ENCODE results near the gene TMEM266. TPM values are rescaled to one million over a fixed set of nuclear protein-coding genes. Genes with fewer than 3 reads are reported as not detected.

TMEM266 gene
- polyA plus RNA-seq, 3 donors: not detected

DNA sequence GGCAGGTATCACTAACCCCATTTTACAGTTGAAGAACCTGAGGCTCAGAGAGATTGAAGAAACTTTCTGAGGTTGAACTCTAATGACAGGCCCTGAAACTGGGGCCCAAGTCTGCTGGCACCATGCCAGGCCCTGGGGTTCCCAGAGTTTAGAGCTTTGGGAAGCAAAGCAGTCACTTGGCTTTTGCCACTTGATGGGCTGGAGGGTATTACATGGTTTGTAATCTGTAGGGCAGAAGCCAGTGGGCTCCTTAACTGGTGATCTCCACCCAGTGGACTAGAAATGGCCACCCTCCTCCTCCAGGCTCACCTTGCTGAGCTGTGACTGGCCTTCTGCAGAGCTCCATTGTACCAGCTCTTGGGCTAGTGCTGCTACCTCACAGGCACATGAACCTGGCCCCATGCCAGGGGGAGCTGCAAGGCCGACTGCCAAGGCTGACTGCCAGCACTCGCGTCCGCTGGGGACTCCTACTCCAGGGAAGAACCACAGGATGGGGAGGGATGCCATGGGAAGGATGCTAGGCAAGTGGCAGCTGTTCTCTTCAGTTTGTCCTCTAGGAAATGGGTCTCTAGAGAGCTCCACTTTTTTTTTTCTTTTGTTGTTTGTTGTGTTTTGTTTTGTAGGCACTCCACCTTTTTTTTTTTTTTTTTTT is 146.7 kb downstream of the TMEM266 start:
- no CpG with 5 or more reads among the region's 4 CpGs for WGBS (ENCODE audit: insufficient coverage)
- no peak overlapping the region for H3K27ac ChIP-seq (ENCODE audit: low read depth in 1 of 2, low read length in 2 of 2)
- Mint-ChIP-seq H3K4me1 (no peaks in the 10 kb centered on the region), H3K36me3 (peaks cover 32 to 51% of the 10 kb centered on the region in 2 donors), H3K4me3 (no peak overlapping the region), H3K27ac (peak overlapping the region in 1 of 7 donors; percentile 18), H3K9me3 (no peaks in the 10 kb centered on the region), H3K27me3 (ENCODE audit: low read depth in 3 of 3) (no peaks in the 10 kb centered on the region)
- H3K4me3 ChIP-seq (replicated peaks in 1 of 3; ENCODE audit: low read depth in 2 of 3, low read length in 3 of 3): no peak overlapping the region
- no peak for DNase-seq
- no peaks in the 10 kb centered on the region for H3K9me3 ChIP-seq (replicated peaks in 1 of 2; ENCODE audit: control insufficient read depth in 1 of 2, insufficient read depth in 1 of 2, low read length in 2 of 2)
- no peak overlapping the region for H3K4me2 ChIP-seq (replicated peaks; ENCODE audit: extremely low read depth, low read length, poor library complexity, severe bottlenecking)
- no peak overlapping the region for H3K9ac ChIP-seq (ENCODE audit: insufficient read depth, low read length, poor library complexity, severe bottlenecking)
- H3K79me2 ChIP-seq (ENCODE audit: insufficient read depth, low read length): no peaks in the 10 kb centered on the region
- no peaks in the 10 kb centered on the region for H4K20me1 ChIP-seq (ENCODE audit: insufficient read depth, low read length)
- no peaks in the 10 kb centered on the region for H3K4me1 ChIP-seq (ENCODE audit: control insufficient read depth in 1 of 2, insufficient read depth in 2 of 2, low read length in 2 of 2)
- TF ChIP-seq, protein P1, sequence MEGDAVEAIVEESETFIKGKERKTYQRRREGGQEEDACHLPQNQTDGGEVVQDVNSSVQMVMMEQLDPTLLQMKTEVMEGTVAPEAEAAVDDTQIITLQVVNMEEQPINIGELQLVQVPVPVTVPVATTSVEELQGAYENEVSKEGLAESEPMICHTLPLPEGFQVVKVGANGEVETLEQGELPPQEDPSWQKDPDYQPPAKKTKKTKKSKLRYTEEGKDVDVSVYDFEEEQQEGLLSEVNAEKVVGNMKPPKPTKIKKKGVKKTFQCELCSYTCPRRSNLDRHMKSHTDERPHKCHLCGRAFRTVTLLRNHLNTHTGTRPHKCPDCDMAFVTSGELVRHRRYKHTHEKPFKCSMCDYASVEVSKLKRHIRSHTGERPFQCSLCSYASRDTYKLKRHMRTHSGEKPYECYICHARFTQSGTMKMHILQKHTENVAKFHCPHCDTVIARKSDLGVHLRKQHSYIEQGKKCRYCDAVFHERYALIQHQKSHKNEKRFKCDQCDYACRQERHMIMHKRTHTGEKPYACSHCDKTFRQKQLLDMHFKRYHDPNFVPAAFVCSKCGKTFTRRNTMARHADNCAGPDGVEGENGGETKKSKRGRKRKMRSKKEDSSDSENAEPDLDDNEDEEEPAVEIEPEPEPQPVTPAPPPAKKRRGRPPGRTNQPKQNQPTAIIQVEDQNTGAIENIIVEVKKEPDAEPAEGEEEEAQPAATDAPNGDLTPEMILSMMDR (IDR thresholded peaks at IDR 0.05): no peak
- intact Hi-C loops (cut with micrococcal nuclease): no loop called here
- H3K27me3 ChIP-seq (ENCODE audit: control insufficient read depth in 2 of 2, insufficient read depth in 2 of 2, low read length in 2 of 2): no peaks in the 10 kb centered on the region
- H3K36me3 ChIP-seq (replicated peaks in 1 of 2; ENCODE audit: control insufficient read depth in 1 of 2, insufficient read depth in 2 of 2, low read length in 2 of 2): peaks cover 26 to 54% of the 10 kb centered on the region in 2 donors
- no peak overlapping the region for H2AFZ ChIP-seq (ENCODE audit: insufficient read depth, low read depth, low read length, poor library complexity, severe bottlenecking)

- H3K27ac ChIP-seq (ENCODE audit: low read depth in 1 of 2, low read length in 2 of 2): no peak overlapping the region
- H3K27me3 ChIP-seq (ENCODE audit: control insufficient read depth in 2 of 2, insufficient read depth in 2 of 2, low read length in 2 of 2): no peaks in the 10 kb centered on the region
- H4K20me1 ChIP-seq (ENCODE audit: insufficient read depth, low read length): no peaks in the 10 kb centered on the region
- Mint-ChIP-seq H3K27me3 (ENCODE audit: low read depth in 3 of 3) (no peaks in the 10 kb centered on the region), H3K4me1 (no peaks in the 10 kb centered on the region), H3K27ac (peak overlapping the region in 2 of 7 donors; percentile 11 to 28), H3K4me3 (no peak overlapping the region), H3K36me3 (peaks cover 44 to 67% of the 10 kb centered on the region in 2 donors), H3K9me3 (no peaks in the 10 kb centered on the region)
- H3K36me3 ChIP-seq (replicated peaks in 1 of 2; ENCODE audit: control insufficient read depth in 1 of 2, insufficient read depth in 2 of 2, low read length in 2 of 2): peaks cover 41 to 72% of the 10 kb centered on the region in 2 donors
- no peak overlapping the region for H3K4me3 ChIP-seq (replicated peaks in 1 of 3; ENCODE audit: low read depth in 2 of 3, low read length in 3 of 3)
- DNase-seq: no peak
- H3K9me3 ChIP-seq (replicated peaks in 1 of 2; ENCODE audit: control insufficient read depth in 1 of 2, insufficient read depth in 1 of 2, low read length in 2 of 2): no peaks in the 10 kb centered on the region
- H2AFZ ChIP-seq (ENCODE audit: insufficient read depth, low read depth, low read length, poor library complexity, severe bottlenecking): no peak overlapping the region
- H3K4me2 ChIP-seq (replicated peaks; ENCODE audit: extremely low read depth, low read length, poor library complexity, severe bottlenecking): no peak overlapping the region
- TF ChIP-seq, protein P1 (IDR thresholded peaks at IDR 0.05): no peak
- intact Hi-C loops (cut with micrococcal nuclease): no loop called here
- WGBS (ENCODE audit: insufficient coverage): 97% methylated on average over 6 of the region's 8 CpGs
- H3K4me1 ChIP-seq (ENCODE audit: control insufficient read depth in 1 of 2, insufficient read depth in 2 of 2, low read length in 2 of 2): no peaks in the 10 kb centered on the region
- H3K79me2 ChIP-seq (ENCODE audit: insufficient read depth, low read length): no peaks in the 10 kb centered on the region
- no peak overlapping the region for H3K9ac ChIP-seq (ENCODE audit: insufficient read depth, low read length, poor library complexity, severe bottlenecking)
Measured at GRCh38 chr15:76208084-76208785, 148.4 kb downstream of the TMEM266 start.

Data from CD14-positive monocyte (primary cell).